HepG2 (cell line): ENCODE results near the gene CPT1B. TPM values are rescaled to one million over a fixed set of nuclear protein-coding genes. Genes with fewer than 3 reads are reported as not detected.

Experiments
- ATAC-seq: fragments of 200-7000 bp; cut with Tn5 transposase; 3 replicates; pipeline ENCODE4 v1.9.1; 2020; ENCODE audit warnings: mild to moderate bottlenecking, moderate library complexity
- BruUV-seq: library from RNA; stranded (reverse); fragments of 400-500 nt; replicated peaks from 2 replicates; lab custom pipeline; 2021; lab: Mats Ljungman, UMichigan
- CTCF ChIA-PET: fragments of 300-600 bp; formaldehyde crosslinking; extraction: SDS; loops from one replicate; lab custom pipeline; 2021; ENCODE audit warnings: low total read pairs, inconsistent platforms, low intra/inter-chr PET ratio; lab: Yijun Ruan, JAX
- POLR2A ChIA-PET: fragments of 350-600 bp; sonication (Branson Sonifier 250); formaldehyde crosslinking; loops from one replicate; lab custom pipeline; 2020; ENCODE audit warnings: antibody characterized with exemption, inconsistent platforms; lab: Yijun Ruan, JAX
- DNase-seq: peaks from one replicate; pipeline ENCODE4 v3.0.0-alpha.2; 2015; ENCODE audit warnings: low spot score
- FAIRE-seq: peaks from 3 replicates; lab custom pipeline; 2011; peaks lifted over from hg19 to GRCh38; lab: Jason Lieb, UNC
- H2AFZ ChIP-seq: one replicate; pipeline ENCODE4 v1.6.1; 2011; ENCODE audit warnings: low read length, inconsistent platforms
- H3K27ac ChIP-seq: fragments of 300-600 bp; 3 replicates; pipeline ENCODE4 v1.8.0; 2011; ENCODE audit warnings: mixed run types, mild to moderate bottlenecking, mixed read lengths, low read length, inconsistent platforms; ENCODE audit not compliant: insufficient read depth; ENCODE audit errors: extremely low read length
- H3K27me3 ChIP-seq, 2 experiments: fragments of 200-600 bp in 1 of 2; 2 replicates in 1 of 2; 3 replicates in 1 of 2; pipeline versions ENCODE4 v1.6.0 to v1.8.0; 2011; ENCODE audit warnings: low read length in 2 of 2, mild to moderate bottlenecking in 2 of 2, moderate library complexity in 2 of 2, inconsistent platforms in 1 of 2; ENCODE audit not compliant: insufficient read depth in 2 of 2, control insufficient read depth in 1 of 2
- H3K36me3 ChIP-seq, 2 experiments: fragments of 200-600 bp in 1 of 2; replicated peaks in 1 of 2; 2 replicates in 1 of 2; 3 replicates in 1 of 2; pipeline versions ENCODE4 v1.5.1 to v1.8.0; 2011; ENCODE audit warnings: low read length in 2 of 2, inconsistent platforms in 1 of 2; ENCODE audit not compliant: insufficient read depth in 2 of 2, control insufficient read depth in 1 of 2
- H3K4me1 ChIP-seq: 2 replicates; pipeline ENCODE4 v1.5.1; 2012; ENCODE audit warnings: low read length, inconsistent platforms; ENCODE audit not compliant: insufficient read depth
- H3K4me2 ChIP-seq: 2 replicates; pipeline ENCODE4 v1.6.0; 2011; ENCODE audit warnings: low read depth, low read length, inconsistent platforms
- H3K4me3 ChIP-seq, 3 experiments: fragments of 200-600 bp in 1 of 3; sonication (generic), shearing (Covaris generic) in 1 of 3; replicated peaks in 1 of 3; 2 replicates each; pipeline ENCODE4 v1.5.1; 2011 to 2016; ENCODE audit warnings: low read length in 3 of 3, inconsistent platforms in 2 of 3, low read depth in 2 of 3, mild to moderate bottlenecking in 2 of 3, control low read depth in 1 of 3, mixed read lengths in 1 of 3; ENCODE audit not compliant: insufficient read depth in 1 of 3
- H3K79me2 ChIP-seq: one replicate; pipeline ENCODE4 v1.6.1; 2011; ENCODE audit warnings: low read length, inconsistent platforms; ENCODE audit not compliant: insufficient read depth
- H3K9ac ChIP-seq: 2 replicates; pipeline ENCODE4 v1.6.0; 2011; ENCODE audit warnings: mild to moderate bottlenecking, low read depth, low read length, inconsistent platforms; ENCODE audit not compliant: insufficient read depth
- H3K9me3 ChIP-seq: 2 replicates; pipeline ENCODE4 v1.5.1; 2012; ENCODE audit warnings: mild to moderate bottlenecking, low read length
- H4K20me1 ChIP-seq: 2 replicates; pipeline ENCODE4 v1.6.0; 2011; ENCODE audit warnings: inconsistent platforms, mild to moderate bottlenecking, low read length, moderate library complexity; ENCODE audit not compliant: insufficient read depth
- EED ChIP-seq: sonication (generic); formaldehyde crosslinking; IDR thresholded peaks from 2 replicates; pipeline ENCODE4 v1.5.0; 2020; ENCODE audit warnings: mild to moderate bottlenecking, missing genetic modification reagents
- FOXK2 ChIP-seq: fragments of 450-650 bp; IDR thresholded peaks from 2 replicates; pipeline ENCODE4 v1.6.1; 2016
- ZNF768 ChIP-seq: sonication (generic); formaldehyde crosslinking; IDR thresholded peaks from 2 replicates; pipeline ENCODE4 v1.4.0; 2020; ENCODE audit warnings: missing genetic modification reagents
- ZNF777 ChIP-seq: sonication (generic); formaldehyde crosslinking; IDR thresholded peaks from 2 replicates; pipeline ENCODE4 v1.4.0; 2020; ENCODE audit warnings: missing genetic modification reagents
- ZNF839 ChIP-seq: sonication (generic); formaldehyde crosslinking; IDR thresholded peaks from 2 replicates; pipeline ENCODE4 v1.4.0; 2020; ENCODE audit warnings: missing genetic modification reagents, mild to moderate bottlenecking, borderline replicate concordance
- WGBS: methylation state at CpG from one replicate; pipeline ENCODE4 v1.1.6; 2017; ENCODE audit warnings: low lambda C conversion rate; 5-methylcytosine and 5-hydroxymethylcytosine counted together
- in situ Hi-C: cut with HindIII; loops from 2 replicates; pipeline ENCODE4 v1.10.0; 2017; ENCODE audit warnings: low pct_unique_long_range_greater_than_20kb; ENCODE audit not compliant: extremely low pct_ligation_motif_present
- intact Hi-C: fragments of 100-400 bp; cut with micrococcal nuclease; formaldehyde crosslinking; loops from one replicate; pipeline ENCODE4 v1.10.0; 2022; ENCODE audit not compliant: unreplicated experiment
- polyA plus RNA-seq, 8 experiments: library from polyadenylated mRNA; depleted of rRNA in 3 of 8; stranded (reverse) in 7 of 8; unstranded in 1 of 8; fragments of >200 nt; fragmentation: Illumina TruSeq in 4 of 8; extraction: Trizol in 4 of 8; gene quantifications; 2 replicates each; pipeline versions ENCODE4 v1.2.1 to v1.2.3, GENCODE V29; 2011 to 2016; ENCODE audit warnings: low read depth in 4 of 8, missing spikeins in 1 of 8, mixed read lengths in 1 of 8; ENCODE audit not compliant: insufficient read depth in 1 of 8
- total RNA-seq, 5 experiments: library from RNA; depleted of rRNA; stranded (reverse); fragments of >200 nt; fragmentation: Illumina TruSeq; extraction: Trizol; gene quantifications; 2 replicates each; pipeline ENCODE4 v1.2.3, GENCODE V29; 2016; ENCODE audit warnings: low read depth in 1 of 5
- TF ChIP-seq, protein P1 (sequence below): IDR thresholded peaks from 2 replicates; pipeline ENCODE4 v1.6.1; 2016; ENCODE audit warnings: missing compliant biosample characterization, missing genetic modification reagents, borderline replicate concordance

CPT1B gene
- total and polyA plus RNA-seq, 2 of the 13 experiments (the other 11 are each of a cell fraction or from before 2014, with no cell fraction given): 9.2 to 19.5 TPM

GRCh38 chr22:50612528-50613221, 34.4 kb upstream of the CPT1B start (continued):
- TF ChIP-seq ZNF839 (CRISPR knock-in tag) (no peak), EED (CRISPR knock-in tag) (no peak), ZNF777 (CRISPR knock-in tag) (peak; percentile 81), ZNF768 (CRISPR knock-in tag) (peak; percentile 87)
- TF ChIP-seq, protein P1, sequence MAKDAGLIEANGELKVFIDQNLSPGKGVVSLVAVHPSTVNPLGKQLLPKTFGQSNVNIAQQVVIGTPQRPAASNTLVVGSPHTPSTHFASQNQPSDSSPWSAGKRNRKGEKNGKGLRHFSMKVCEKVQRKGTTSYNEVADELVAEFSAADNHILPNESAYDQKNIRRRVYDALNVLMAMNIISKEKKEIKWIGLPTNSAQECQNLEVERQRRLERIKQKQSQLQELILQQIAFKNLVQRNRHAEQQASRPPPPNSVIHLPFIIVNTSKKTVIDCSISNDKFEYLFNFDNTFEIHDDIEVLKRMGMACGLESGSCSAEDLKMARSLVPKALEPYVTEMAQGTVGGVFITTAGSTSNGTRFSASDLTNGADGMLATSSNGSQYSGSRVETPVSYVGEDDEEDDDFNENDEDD (CRISPR knock-in tag): peak; percentile 34; the same call in 1 of the 2 replicates

GRCh38 chr22:50612168-50612527, 33.9 kb upstream of the CPT1B start:
- no peak for FAIRE-seq
- Histone ChIP-seq H3K79me2 (no peaks in the 10 kb centered on the region), H3K27ac (no peak overlapping the region)
- POLR2A ChIA-PET: interaction anchor here (1.6 kb wide), 1 partner anchor 29 kb away, joined by 4 read pairs; the partner anchor contains the start of gene CHKB
- TF ChIP-seq FOXK2: no peak
- TF ChIP-seq, all 625 proteins: peak for 0
- 50% methylated on average over 6 of the region's 6 CpGs for WGBS
- Histone ChIP-seq H3K9me3 (no peaks in the 10 kb centered on the region), H2AFZ (no peak overlapping the region), H3K4me2 (no peak overlapping the region), H3K27me3 (peaks cover 0 to 6% of the 10 kb centered on the region in 2 experiments; a peak in 2 of 5 replicates), H3K9ac (no peak overlapping the region), H3K36me3 (no peaks in the 10 kb centered on the region), H3K4me3 (no peak overlapping the region), H4K20me1 (no peaks in the 10 kb centered on the region), H3K4me1 (peaks cover 22% of the 10 kb centered on the region)
- no peak for DNase-seq
- CTCF ChIA-PET: no interaction called here
- ATAC-seq: no peak
- in situ Hi-C loops: loop anchor here (5.0 kb wide), 1 partner anchor 35 kb away; the partner anchor contains the start of gene CPT1B
- intact Hi-C loops: no loop called here
- BruUV-seq: no TSS peak
